ENCODE results near the gene SDCCAG8.

The SDCCAG8 gene

DNA sequence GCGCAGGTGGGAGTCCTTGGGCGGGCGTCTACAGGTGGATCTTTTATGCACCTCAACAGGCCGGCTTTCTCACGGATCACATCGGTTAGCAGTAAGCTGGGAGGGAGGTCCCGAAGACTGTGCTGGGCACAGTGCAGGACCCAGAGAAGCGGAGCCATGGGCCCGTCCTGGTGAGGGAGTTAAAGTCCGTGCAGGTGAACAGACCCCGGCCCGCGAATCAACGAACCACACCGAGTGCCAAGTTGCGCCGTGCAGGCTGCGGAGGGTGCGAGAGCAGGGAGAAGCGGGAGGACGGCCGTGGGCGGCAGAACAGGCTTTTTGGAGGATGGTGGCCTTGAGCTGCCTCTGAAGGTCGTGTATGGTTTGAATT lies 233.3 kb downstream of the SDCCAG8 start:
- in situ Hi-C loops (cut with HindIII; ENCODE audit: low pct_ligation_motif_present, low sequenced_read_pairs) = no loop called here
- Histone ChIP-seq H3K4me3 (ENCODE audit: low read depth, low read length) (no peak overlapping the region), H3K27ac (no peak overlapping the region), H3K27me3 (replicated peaks) (no peaks in the 10 kb centered on the region), H3K36me3 (replicated peaks) (peaks cover 7% of the 10 kb centered on the region)
- DNase-seq = no peak
- TF ChIP-seq, protein P1, sequence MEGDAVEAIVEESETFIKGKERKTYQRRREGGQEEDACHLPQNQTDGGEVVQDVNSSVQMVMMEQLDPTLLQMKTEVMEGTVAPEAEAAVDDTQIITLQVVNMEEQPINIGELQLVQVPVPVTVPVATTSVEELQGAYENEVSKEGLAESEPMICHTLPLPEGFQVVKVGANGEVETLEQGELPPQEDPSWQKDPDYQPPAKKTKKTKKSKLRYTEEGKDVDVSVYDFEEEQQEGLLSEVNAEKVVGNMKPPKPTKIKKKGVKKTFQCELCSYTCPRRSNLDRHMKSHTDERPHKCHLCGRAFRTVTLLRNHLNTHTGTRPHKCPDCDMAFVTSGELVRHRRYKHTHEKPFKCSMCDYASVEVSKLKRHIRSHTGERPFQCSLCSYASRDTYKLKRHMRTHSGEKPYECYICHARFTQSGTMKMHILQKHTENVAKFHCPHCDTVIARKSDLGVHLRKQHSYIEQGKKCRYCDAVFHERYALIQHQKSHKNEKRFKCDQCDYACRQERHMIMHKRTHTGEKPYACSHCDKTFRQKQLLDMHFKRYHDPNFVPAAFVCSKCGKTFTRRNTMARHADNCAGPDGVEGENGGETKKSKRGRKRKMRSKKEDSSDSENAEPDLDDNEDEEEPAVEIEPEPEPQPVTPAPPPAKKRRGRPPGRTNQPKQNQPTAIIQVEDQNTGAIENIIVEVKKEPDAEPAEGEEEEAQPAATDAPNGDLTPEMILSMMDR (IDR thresholded peaks at IDR 0.05; ENCODE audit: low read depth, low read length, missing control alignments) = no peak

DNA sequence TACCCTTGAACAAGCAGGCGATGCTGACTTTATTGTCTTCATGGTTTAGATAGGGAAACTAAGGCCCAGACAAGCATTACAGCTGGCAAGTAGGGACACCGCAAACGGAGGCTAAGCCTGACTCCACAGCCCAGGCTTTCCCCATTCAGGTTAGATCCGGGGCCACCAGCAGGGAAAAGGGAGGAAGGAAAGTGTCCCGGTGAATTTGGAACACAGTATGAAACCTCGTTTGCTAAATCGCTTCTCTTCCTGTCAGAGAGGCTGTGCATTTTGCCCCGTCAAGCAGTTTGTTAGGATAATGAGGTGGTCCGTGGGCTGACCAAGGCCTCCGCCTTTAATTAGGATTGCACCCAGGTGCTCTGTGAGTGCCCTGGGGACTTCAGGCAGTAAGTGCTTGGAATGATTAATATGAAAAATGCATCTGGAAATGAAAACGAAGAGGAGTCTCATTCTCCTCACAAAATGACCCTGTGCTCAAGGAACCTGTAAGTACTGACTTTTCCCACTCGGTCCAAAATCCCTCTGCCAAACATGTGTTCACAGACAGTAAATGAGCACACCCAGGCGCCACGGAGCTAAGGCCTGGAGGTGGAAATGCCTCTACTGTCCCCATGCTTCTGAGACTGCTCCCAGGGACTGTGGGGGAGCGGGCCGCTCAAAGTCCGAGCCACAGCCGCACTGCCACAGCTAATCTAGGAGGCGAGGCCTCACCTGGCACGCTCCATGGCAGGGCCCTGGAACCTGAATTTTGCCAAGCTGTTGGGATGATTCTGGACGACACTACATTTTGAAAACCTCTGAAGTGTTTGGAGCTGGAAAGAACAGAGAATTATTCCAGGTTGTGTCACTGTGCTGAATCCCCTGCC lies 234.1 kb downstream of the SDCCAG8 start:
- Histone ChIP-seq H3K27ac (no peak overlapping the region), H3K27me3 (replicated peaks) (no peaks in the 10 kb centered on the region), H3K36me3 (replicated peaks) (peaks cover 4% of the 10 kb centered on the region), H3K4me3 (ENCODE audit: low read depth, low read length) (no peak overlapping the region)
- in situ Hi-C loops (cut with HindIII; ENCODE audit: low pct_ligation_motif_present, low sequenced_read_pairs) = no loop called here
- DNase-seq = no peak
- TF ChIP-seq, protein P1 (IDR thresholded peaks at IDR 0.05; ENCODE audit: low read depth, low read length, missing control alignments) = no peak

DNA sequence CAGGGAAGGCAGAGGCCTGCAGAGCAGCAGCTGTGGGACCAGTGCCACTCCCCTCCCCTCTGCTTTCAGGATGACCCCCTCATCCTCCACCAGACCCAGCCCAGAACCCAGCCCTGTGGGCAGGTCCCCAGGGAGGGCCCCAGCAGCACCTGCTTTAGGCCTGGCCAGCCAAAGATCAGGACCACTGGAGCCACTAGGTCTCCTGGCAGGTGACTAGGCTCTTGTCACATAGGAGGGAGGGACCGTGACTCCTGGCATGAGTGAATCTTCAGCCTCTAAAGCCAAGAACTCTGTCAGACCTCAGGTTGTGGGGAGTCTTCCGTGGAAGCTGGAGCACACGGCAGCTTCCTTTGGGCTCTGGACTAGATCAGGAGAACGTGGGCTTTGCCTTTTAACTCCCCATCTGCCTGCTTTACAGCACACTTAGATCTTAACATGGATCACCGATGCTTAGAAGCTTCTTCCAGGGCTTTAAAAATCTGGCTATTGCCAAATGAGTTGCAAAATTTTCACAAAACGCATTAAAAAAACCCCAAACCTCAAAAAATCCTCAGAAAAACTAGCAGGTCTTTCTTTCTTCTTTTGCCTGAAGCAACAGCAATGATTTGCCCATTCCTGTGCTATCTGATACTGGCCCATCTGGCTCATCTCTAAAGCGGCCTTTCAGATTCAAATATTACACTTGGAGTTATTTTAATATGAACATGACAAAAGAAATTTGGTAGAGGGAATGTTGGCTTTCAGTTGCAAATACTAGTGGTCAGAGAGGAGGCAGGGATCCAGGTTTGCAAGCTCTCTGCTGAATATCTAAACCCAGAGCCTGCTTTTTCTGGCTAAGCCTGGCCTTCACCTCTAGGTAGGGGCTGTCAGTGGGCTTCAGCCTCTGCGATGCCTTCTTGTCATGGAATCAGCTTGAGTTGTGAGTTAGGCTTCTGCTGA lies 235.2 kb downstream of the SDCCAG8 start:
- TF ChIP-seq, protein P1 (IDR thresholded peaks at IDR 0.05; ENCODE audit: low read depth, low read length, missing control alignments) = no peak
- no peak for DNase-seq
- H3K27ac ChIP-seq = no peak overlapping the region
- in situ Hi-C loops (cut with HindIII; ENCODE audit: low pct_ligation_motif_present, low sequenced_read_pairs) = no loop called here
- peaks cover 4% of the 10 kb centered on the region for H3K36me3 ChIP-seq (replicated peaks)
- no peak overlapping the region for H3K4me3 ChIP-seq (ENCODE audit: low read depth, low read length)
- no peaks in the 10 kb centered on the region for H3K27me3 ChIP-seq (replicated peaks)

DNA sequence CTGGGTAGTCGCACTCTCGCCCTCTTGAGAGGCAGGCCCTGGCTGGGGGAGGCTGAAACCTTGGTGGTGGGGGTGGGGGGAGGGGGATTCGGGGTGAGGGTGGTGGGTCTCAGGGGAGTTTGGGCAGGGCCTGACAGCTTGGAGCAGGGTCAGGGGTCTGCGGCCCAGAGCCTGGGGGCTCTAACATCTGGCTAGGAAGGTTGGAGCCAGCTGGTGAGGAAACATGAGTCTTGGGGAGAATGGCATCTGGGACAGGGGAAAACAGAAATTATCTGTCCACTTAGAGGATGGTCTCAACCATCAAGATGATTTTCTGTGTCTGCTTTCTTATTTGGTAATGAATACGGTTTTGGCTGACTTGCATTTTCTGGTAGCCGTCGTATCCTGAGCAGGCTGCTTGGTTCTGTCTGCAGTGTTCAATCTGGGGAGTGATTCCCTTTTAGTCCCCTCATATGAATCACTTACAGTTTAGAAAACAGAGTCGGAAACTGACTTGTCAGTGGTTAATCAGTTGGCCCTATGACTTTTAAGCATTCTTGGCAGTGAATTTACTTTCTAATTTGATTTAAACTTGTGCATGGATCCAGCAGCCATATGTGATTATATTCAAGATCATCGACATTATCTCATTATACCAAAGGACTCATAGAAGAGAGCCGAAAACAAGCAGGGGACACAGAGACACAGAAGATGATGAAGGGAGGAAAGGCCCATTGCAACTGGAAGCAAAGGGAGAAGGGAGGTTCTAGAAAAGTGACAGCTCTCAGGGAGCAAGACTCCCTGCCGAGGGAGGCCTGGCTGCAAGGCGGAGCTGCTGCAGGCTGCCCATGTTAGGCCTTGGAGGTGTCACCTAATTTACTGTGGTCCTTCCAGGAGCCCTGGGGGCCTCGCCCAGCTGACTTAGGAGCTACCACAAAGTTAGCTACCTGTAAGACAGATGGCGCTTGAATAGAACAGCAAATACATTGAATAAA lies 237.6 kb downstream of the SDCCAG8 start:
- Histone ChIP-seq H3K27me3 (replicated peaks) (no peaks in the 10 kb centered on the region), H3K36me3 (replicated peaks) (peaks cover 4% of the 10 kb centered on the region), H3K4me3 (ENCODE audit: low read depth, low read length) (no peak overlapping the region), H3K27ac (no peak overlapping the region)
- DNase-seq = no peak
- in situ Hi-C loops (cut with HindIII; ENCODE audit: low pct_ligation_motif_present, low sequenced_read_pairs) = no loop called here
- TF ChIP-seq, protein P1 (IDR thresholded peaks at IDR 0.05; ENCODE audit: low read depth, low read length, missing control alignments) = no peak

DNA sequence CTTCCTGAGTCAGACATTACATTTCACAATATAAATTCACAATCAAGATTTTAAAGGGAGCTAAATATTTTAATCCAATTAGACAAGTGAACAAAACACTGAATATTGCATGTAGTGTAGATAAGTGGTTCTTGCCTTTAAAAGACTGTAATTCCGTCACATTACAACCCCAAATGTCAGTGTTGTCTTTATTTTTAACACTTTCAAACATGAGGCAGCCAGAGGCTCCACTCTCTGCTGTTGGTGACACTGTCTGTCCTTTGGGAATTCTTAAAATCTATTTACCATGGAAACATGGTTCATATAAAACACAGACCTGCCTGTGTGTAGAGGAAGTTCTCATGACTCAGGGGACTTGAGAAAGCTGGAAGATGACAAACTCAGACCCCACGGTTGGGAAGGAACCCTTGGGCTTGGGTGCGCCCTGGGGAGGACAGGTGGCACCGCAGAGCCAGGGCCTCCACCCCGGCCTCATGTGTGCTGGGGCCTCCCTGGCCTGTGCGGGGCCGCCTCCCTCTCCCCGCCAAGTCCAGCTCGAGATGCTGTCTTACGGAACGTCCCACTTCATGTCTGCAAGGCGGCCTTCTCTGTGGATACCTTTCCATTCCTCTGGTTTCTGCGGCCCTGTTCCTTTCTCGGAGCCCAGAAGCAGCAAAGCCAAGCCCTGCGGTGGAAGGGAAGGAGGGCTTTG lies 239.0 kb downstream of the SDCCAG8 start:
- in situ Hi-C loops (cut with HindIII; ENCODE audit: low pct_ligation_motif_present, low sequenced_read_pairs) = no loop called here
- no peak overlapping the region for H3K27ac ChIP-seq
- no peak for DNase-seq
- H3K4me3 ChIP-seq (ENCODE audit: low read depth, low read length) = no peak overlapping the region
- TF ChIP-seq, protein P1 (IDR thresholded peaks at IDR 0.05; ENCODE audit: low read depth, low read length, missing control alignments) = no peak
- no peaks in the 10 kb centered on the region for H3K27me3 ChIP-seq (replicated peaks)
- H3K36me3 ChIP-seq (replicated peaks) = no peaks in the 10 kb centered on the region
